ENCODE results near the gene XIRP2. TPM values are rescaled to one million over a fixed set of nuclear protein-coding genes. Genes with fewer than 3 reads are reported as not detected.

XIRP2 gene
- total and polyA plus RNA-seq, 2 of the 4 experiments (the other 2 are of a cell fraction): 0.05 to 0.18 TPM

GRCh38 chr2:166870346-166870745, 17.9 kb upstream of the XIRP2 start:
- in situ Hi-C loops (cut with MboI; ENCODE audit: low sequenced_read_pairs): no loop called here
- Histone ChIP-seq H2BK15ac (ENCODE audit: low read depth, low read length) (no peak overlapping the region), H4K20me1 (ENCODE audit: insufficient read depth, low read length) (no peaks in the 10 kb centered on the region), H4K8ac (ENCODE audit: low read depth in 2 of 2, low read length in 2 of 2) (no peak overlapping the region), H3K4ac (ENCODE audit: low read depth, low read length) (no peak overlapping the region), H2BK5ac (ENCODE audit: low read depth, low read length, poor library complexity, severe bottlenecking) (no peak overlapping the region), H4K5ac (ENCODE audit: low read depth, low read length) (no peak overlapping the region), H2BK20ac (ENCODE audit: low read depth, low read length) (no peak overlapping the region), H3K79me1 (ENCODE audit: low read depth in 1 of 2, low read length in 2 of 2) (no peaks in the 10 kb centered on the region), H3K23ac (ENCODE audit: low read depth, low read length) (no peak overlapping the region), H3K14ac (replicated peaks; ENCODE audit: low read depth, low read length) (no peak overlapping the region), H3K9me1 (ENCODE audit: insufficient read depth, low read length) (no peaks in the 10 kb centered on the region), H4K91ac (ENCODE audit: insufficient read depth, low read depth, low read length) (no peak overlapping the region), H3K36me3 (ENCODE audit: control insufficient read depth, insufficient read depth, low read length) (no peaks in the 10 kb centered on the region), H2AFZ (replicated peaks; ENCODE audit: low read length, poor library complexity) (no peak overlapping the region), H3K56ac (ENCODE audit: extremely low read depth, insufficient read depth, low read length) (no peak overlapping the region), H3K27ac (ENCODE audit: insufficient read depth, low read length) (no peak overlapping the region), H3K9me3 (ENCODE audit: control insufficient read depth, insufficient read depth, low read length) (no peaks in the 10 kb centered on the region), H3K4me2 (ENCODE audit: low read depth, low read length) (no peak overlapping the region), H3K4me1 (ENCODE audit: control insufficient read depth, insufficient read depth, low read length) (peaks cover 2% of the 10 kb centered on the region; the same call in 1 of the 2 replicates), H2BK120ac (ENCODE audit: low read depth, low read length) (no peak overlapping the region), H2AK5ac (ENCODE audit: low read depth, low read length) (no peak overlapping the region), H3K9ac (ENCODE audit: low read depth, low read length) (no peak overlapping the region), H3K18ac (ENCODE audit: low read depth, low read length) (no peak overlapping the region), H3K4me3 (ENCODE audit: insufficient read depth, low read depth, low read length) (no peak overlapping the region), H2AK9ac (replicated peaks; ENCODE audit: low read depth, low read length, poor library complexity) (no peak overlapping the region), H3K27me3 (ENCODE audit: control insufficient read depth, insufficient read depth, low read length) (no peaks in the 10 kb centered on the region)
- TF ChIP-seq MAZ (IDR thresholded peaks at IDR 0.05; ENCODE audit: borderline replicate concordance, low read depth, low read length) (no peak), RCOR1 (IDR thresholded peaks at IDR 0.05; ENCODE audit: insufficient replicate concordance, low read length) (no peak), RFX5 (IDR thresholded peaks at IDR 0.05; ENCODE audit: low read depth, low read length) (no peak), CTCF (conservative IDR thresholded peaks at IDR 0.05; ENCODE audit: low read depth, low read length) (no peak), POLR2A (IDR thresholded peaks at IDR 0.05; ENCODE audit: low read depth, low read length) (no peak), FOS (IDR thresholded peaks at IDR 0.05; ENCODE audit: low read depth, low read length) (no peak), RAD21 (IDR thresholded peaks at IDR 0.05; ENCODE audit: low read length) (no peak), ELK1 (IDR thresholded peaks at IDR 0.05; ENCODE audit: borderline replicate concordance, low read depth, low read length) (no peak), USF2 (IDR thresholded peaks at IDR 0.05; ENCODE audit: low read depth, low read length) (no peak), MAFK (IDR thresholded peaks at IDR 0.05; ENCODE audit: low read depth, low read length) (no peak), CHD1 (IDR thresholded peaks at IDR 0.05; ENCODE audit: low read depth, low read length) (no peak), MXI1 (IDR thresholded peaks at IDR 0.05; ENCODE audit: borderline replicate concordance, low read depth, low read length) (no peak), BHLHE40 (IDR thresholded peaks at IDR 0.05; ENCODE audit: low read depth, low read length) (no peak), NFE2L2 (IDR thresholded peaks at IDR 0.05; ENCODE audit: low read depth, low read length) (no peak), CEBPB (IDR thresholded peaks at IDR 0.05; ENCODE audit: low read depth, low read length) (no peak), SMC3 (IDR thresholded peaks at IDR 0.05; ENCODE audit: low read depth, low read length) (no peak)
- no CpG with 5 or more reads among the region's 1 CpG for WGBS, 2 experiments (ENCODE audit: extremely low coverage in 2 of 2, insufficient read length in 1 of 2)
- DNase-seq (no peak), ATAC-seq (ENCODE audit: low read depth) (no peak)
- POLR2A ChIA-PET (ENCODE audit: unreplicated experiment): no interaction called here
- dilution Hi-C loops (cut with HindIII; ENCODE audit: low sequenced_read_pairs, unreplicated experiment): no loop called here
- BruUV-seq (replicated peaks): no TSS peak
- intact Hi-C loops (cut with micrococcal nuclease): loop anchor here (10.0 kb wide), 1 partner anchor 424 kb away; the partner anchor contains the start of gene B3GALT1
- CTCF ChIA-PET: no interaction called here
